ENCODE data around the gene ELMO1. TPM values are rescaled to one million over a fixed set of nuclear protein-coding genes. Genes with fewer than 3 reads are reported as not detected.

Gene ELMO1
- total RNA-seq, 1 experiment from 2014 or later, result not detected

DNA sequence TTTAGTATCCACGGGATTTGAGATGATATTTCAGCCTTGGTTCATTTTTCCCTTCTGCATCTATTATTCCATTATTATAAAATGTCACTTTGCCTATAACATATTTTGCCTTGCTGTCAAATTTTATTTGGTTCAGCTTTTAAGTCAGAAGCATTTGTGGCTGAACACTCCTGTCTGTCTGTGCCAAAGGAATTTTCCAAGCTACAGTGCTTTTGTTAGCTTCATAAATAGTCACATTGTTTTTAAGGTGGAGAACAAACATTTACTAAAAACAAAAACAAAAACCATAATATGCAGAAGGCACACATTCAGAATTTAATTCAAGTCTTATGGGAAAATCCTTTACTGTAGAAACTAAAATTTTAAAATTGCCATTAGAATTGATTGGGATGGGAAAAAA is 33.8 kb upstream of the ELMO1 start:
- DNase-seq (ENCODE audit: low read depth in 1 of 2, low spot score in 2 of 2), result no peak
- Histone ChIP-seq H3K4me3 (no peak overlapping the region), H3K27ac (no peak overlapping the region), H3K27me3 (replicated peaks) (no peaks in the 10 kb centered on the region; the same call in 1 of the 2 replicates), H3K4me1 (replicated peaks) (no peaks in the 10 kb centered on the region), H3K9me3 (replicated peaks) (no peaks in the 10 kb centered on the region), H3K36me3 (no peaks in the 10 kb centered on the region)

DNA sequence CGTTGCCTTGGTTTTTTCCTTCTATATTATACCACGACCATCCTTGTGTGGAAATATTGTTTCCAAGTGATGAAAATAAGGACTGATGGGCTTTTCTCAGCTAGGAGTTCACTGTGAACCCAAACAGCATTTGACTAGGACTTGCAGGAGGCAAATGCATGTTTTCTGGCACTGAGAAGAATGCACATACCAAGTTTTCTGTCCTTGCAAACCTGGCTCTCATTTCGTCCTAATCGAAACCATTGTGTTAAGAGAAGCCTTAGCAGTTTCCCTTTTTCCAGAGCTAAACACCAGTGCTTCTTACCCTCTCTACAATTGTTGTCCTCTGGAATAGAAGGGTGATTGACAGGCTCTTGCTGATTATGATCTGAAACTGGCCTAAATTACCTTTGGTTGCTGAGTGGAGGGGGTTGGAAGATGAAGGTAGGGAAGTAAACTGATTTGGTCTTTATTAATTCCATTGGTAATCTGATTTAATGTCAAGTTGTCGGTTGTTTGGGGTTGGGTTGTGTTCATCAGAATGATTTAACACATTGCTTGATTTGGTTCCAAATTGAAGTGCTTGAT is 33.1 kb upstream of the ELMO1 start:
- H3K27ac ChIP-seq, result no peak overlapping the region
- H3K4me1 ChIP-seq (replicated peaks), result no peaks in the 10 kb centered on the region
- DNase-seq (ENCODE audit: low read depth in 1 of 2, low spot score in 2 of 2), result no peak
- no peaks in the 10 kb centered on the region; the same call in 1 of the 2 replicates for H3K27me3 ChIP-seq (replicated peaks)
- H3K36me3 ChIP-seq, result no peaks in the 10 kb centered on the region
- no peaks in the 10 kb centered on the region for H3K9me3 ChIP-seq (replicated peaks)
- no peak overlapping the region for H3K4me3 ChIP-seq

DNA sequence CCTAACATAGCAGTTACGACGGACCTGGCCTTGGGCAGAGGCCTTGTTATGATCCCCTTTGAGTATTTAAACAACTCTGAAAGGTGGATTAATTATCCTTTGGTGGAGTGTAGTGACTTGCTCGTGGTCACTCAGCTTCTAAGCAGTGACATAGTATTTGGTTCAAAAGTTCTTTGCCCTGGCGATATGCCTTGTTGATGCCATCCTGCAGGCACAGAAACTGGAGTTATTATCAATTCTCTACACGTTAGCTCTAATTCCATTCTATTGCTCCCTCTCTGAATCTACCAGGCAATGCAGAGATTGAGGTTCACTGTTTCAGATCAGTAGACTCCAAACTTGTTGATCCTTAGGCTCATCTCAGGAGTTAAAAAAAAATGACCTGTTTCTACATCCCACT is 32.5 kb upstream of the ELMO1 start:
- no peak overlapping the region for H3K27ac ChIP-seq
- H3K36me3 ChIP-seq, result no peaks in the 10 kb centered on the region
- H3K4me1 ChIP-seq (replicated peaks), result no peaks in the 10 kb centered on the region
- DNase-seq (ENCODE audit: low read depth in 1 of 2, low spot score in 2 of 2), result no peak
- no peak overlapping the region for H3K4me3 ChIP-seq
- no peaks in the 10 kb centered on the region; the same call in 1 of the 2 replicates for H3K27me3 ChIP-seq (replicated peaks)
- no peaks in the 10 kb centered on the region for H3K9me3 ChIP-seq (replicated peaks)

DNA sequence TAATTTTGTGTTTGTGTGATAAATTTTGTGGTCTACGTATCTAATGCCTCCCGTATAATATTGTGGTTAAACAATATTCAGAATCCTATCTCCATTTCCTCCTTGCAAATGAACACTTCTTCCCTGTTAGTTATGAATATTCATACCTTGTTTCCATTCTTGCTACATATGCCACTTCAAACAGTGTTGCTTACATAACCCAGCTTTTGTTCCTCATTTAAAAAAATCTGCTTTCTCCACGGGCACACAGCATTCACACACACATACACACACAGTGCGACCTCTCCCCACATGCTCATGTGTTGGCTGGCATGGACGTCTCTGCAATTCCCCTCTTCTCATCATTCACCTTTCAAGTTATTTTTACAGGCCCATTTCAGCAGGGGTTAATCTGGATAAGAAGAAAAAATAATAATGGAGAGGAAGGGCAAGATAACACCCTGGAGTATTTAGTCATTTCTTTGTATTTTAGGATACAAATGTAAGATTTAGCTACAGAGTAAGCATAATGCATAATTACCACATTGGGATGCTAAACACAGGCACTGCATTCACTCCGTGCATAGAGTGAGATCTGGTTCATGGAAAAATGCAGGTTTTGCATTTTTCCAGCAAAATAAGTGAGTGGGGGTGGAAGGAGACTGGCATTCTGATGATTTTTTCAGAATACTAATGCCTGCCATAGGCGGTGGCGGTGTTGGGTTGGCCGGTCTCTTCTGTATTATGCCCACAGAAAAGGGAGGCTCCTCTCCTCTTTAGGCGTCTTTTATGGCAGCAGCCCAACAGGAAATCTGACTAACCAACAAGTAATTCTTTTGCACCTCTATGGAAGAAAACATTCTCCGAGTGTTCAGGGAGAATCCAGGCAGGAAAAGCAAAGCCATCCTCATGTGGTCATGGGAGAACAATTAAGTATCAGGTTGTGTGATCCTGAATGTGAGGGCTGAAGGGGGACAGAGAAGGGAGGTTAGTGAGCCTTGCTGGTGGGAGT is 31.7 kb upstream of the ELMO1 start:
- no peak for DNase-seq (ENCODE audit: low read depth in 1 of 2, low spot score in 2 of 2)
- Histone ChIP-seq H3K4me1 (replicated peaks) (no peaks in the 10 kb centered on the region), H3K9me3 (replicated peaks) (no peaks in the 10 kb centered on the region), H3K27me3 (replicated peaks) (no peaks in the 10 kb centered on the region; the same call in 1 of the 2 replicates), H3K4me3 (no peak overlapping the region), H3K36me3 (no peaks in the 10 kb centered on the region), H3K27ac (no peak overlapping the region)

DNA sequence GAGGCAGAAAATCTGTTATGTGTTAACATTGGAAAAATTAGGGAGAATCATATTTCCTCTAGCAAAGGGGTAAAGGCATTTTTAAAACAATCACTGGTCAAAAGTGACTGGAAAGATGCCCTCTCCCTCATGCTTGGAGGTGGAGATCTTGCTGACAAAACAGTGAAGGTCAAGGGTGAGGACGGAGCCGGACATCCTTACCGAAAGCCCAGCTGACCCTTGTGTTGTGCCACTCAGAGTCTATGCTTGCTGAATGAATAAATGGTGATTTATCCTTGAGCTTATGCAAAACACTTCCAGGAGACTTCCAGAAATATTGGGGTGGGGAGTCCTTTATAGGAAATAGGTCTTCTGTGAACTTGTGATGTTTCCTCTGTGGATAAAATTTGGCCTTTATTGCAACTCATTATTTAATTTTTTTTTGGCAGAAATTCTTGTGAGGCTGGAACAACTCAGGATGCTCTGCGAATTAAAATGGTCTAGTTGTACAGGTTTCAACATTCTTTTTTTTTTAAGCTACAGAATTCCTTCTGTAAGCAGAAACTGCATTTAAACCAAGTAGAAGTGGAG is 28.3 kb upstream of the ELMO1 start:
- DNase-seq (ENCODE audit: low read depth in 1 of 2, low spot score in 2 of 2), result no peak
- no peaks in the 10 kb centered on the region for H3K4me1 ChIP-seq (replicated peaks)
- no peaks in the 10 kb centered on the region for H3K9me3 ChIP-seq (replicated peaks)
- no peak overlapping the region for H3K27ac ChIP-seq
- H3K4me3 ChIP-seq, result no peak overlapping the region
- H3K27me3 ChIP-seq (replicated peaks), result peaks cover 3% of the 10 kb centered on the region; the same call in 1 of the 2 replicates
- H3K36me3 ChIP-seq, result no peaks in the 10 kb centered on the region

DNA sequence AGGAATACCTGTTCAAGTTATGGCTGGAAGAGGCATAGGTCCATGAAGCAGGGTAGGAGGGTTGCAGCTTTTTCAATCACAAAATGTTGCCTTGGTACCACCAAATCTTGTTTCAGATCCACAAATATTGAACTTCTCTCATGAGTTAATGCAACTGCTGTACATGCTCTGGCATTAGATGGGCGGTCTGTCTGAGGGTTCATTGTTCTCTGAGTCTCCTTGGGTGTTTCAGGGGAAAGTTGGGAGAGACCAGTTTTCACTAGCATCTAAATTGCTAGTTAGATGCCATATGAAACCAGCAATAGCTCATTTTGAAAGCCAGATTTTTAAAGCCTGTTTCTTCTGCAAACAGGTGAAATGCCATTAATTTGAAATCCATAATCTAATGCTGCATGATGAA is 27.8 kb upstream of the ELMO1 start:
- Histone ChIP-seq H3K27me3 (replicated peaks) (peaks cover 3% of the 10 kb centered on the region; the same call in 1 of the 2 replicates), H3K36me3 (no peaks in the 10 kb centered on the region), H3K4me1 (replicated peaks) (no peaks in the 10 kb centered on the region), H3K4me3 (no peak overlapping the region), H3K9me3 (replicated peaks) (no peaks in the 10 kb centered on the region), H3K27ac (no peak overlapping the region)
- DNase-seq (ENCODE audit: low read depth in 1 of 2, low spot score in 2 of 2), result no peak

DNA sequence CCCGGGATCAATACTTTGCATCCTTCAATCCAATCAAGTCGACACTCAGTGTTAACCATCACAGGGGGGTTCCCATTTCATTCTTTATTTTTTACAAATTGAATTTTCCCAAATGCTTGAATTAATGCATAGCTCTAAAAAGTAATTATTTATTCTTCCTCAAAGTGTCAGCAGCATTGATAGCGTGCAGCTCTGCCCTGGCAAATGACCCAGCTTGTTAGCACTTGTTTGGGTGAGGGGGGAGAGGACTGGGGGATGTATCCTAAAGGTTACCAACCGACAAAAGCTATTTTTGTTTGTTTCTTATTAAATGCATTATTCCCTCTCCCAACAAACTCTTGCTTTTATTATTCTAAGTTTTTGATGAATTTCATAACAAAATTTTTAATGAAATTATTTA is 27.0 kb upstream of the ELMO1 start:
- Histone ChIP-seq H3K4me3 (no peak overlapping the region), H3K27ac (no peak overlapping the region), H3K4me1 (replicated peaks) (no peaks in the 10 kb centered on the region), H3K36me3 (no peaks in the 10 kb centered on the region), H3K9me3 (replicated peaks) (no peaks in the 10 kb centered on the region), H3K27me3 (replicated peaks) (peaks cover 3% of the 10 kb centered on the region; the same call in 1 of the 2 replicates)
- no peak for DNase-seq (ENCODE audit: low read depth in 1 of 2, low spot score in 2 of 2)

DNA sequence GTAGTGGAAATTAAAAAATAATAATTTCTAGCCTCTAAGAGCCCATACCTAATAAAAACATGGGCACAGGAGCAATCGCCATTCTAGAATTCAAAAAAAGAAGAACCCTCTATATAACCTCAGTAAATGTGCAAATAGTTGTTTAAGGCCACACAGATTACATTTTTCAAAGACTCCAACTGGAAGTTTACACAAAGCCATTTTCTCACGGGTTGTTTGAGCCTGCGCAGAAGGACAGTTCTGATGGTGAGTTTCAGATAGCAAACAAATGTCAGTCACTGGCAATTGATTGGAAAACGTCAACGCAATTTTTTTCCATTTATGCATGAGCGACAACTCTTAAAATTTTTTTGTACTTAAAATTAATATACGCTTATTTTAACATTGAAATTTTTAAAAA is 23.0 kb upstream of the ELMO1 start:
- DNase-seq (ENCODE audit: low read depth in 1 of 2, low spot score in 2 of 2), result no peak
- no peaks in the 10 kb centered on the region for H3K36me3 ChIP-seq
- H3K4me3 ChIP-seq, result no peak overlapping the region
- no peaks in the 10 kb centered on the region for H3K4me1 ChIP-seq (replicated peaks)
- no peaks in the 10 kb centered on the region for H3K9me3 ChIP-seq (replicated peaks)
- H3K27ac ChIP-seq, result no peak overlapping the region
- 0 out of 2 replicates have a peak, but pooled peaks cover 3% of the 10 kb centered on the region for H3K27me3 ChIP-seq (replicated peaks)

DNA sequence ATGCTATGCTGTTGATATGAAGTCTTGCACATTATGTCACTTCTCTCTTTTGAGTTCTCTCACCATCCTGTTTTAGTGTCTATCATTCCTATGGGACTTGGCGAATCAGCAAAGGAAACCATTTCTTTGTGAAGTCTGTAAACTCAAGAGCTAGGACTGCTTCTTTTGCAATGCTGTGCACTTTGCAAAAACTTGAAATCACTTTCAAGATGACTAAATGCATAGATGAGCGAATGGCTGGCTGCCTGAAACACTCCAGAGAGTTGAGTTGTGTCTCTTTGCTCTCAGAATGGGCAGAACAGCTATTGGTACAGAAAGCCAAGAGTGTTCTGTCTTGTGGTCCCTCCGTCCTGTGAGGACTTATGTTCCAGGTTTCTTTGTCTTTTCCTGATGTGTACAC is 18.3 kb upstream of the ELMO1 start:
- Histone ChIP-seq H3K4me3 (no peak overlapping the region), H3K27ac (no peak overlapping the region), H3K4me1 (replicated peaks) (no peaks in the 10 kb centered on the region), H3K9me3 (replicated peaks) (no peaks in the 10 kb centered on the region), H3K27me3 (replicated peaks) (0 out of 2 replicates have a peak, but pooled peaks cover 2% of the 10 kb centered on the region), H3K36me3 (no peaks in the 10 kb centered on the region)
- no peak for DNase-seq (ENCODE audit: low read depth in 1 of 2, low spot score in 2 of 2)

DNA sequence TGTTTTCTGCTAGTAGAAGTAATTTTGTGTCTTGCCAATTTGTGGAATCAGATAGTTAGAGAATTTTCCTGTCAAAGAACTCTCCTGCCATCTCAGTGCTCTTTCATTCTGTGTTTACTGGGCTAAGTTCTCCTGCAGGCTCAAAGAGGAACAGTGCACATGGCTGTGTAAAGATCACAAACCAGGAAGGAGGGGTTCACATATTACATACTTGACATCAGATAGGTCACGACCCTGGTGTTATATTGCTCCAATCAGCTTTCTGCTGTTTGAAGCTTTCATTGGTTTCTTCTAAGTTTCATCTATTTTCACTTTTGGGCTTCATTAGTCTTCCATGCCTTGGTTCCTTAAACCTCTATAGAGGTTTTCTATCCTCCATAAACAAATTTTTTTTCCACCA is 13.5 kb upstream of the ELMO1 start:
- no peaks in the 10 kb centered on the region for H3K36me3 ChIP-seq
- H3K4me1 ChIP-seq (replicated peaks), result no peaks in the 10 kb centered on the region
- H3K27me3 ChIP-seq (replicated peaks), result 0 out of 2 replicates have a peak, but pooled peaks cover 2% of the 10 kb centered on the region
- no peak overlapping the region for H3K27ac ChIP-seq
- DNase-seq (ENCODE audit: low read depth in 1 of 2, low spot score in 2 of 2), result no peak
- no peak overlapping the region for H3K4me3 ChIP-seq
- H3K9me3 ChIP-seq (replicated peaks), result no peaks in the 10 kb centered on the region; the same call in 1 of the 2 replicates

DNA sequence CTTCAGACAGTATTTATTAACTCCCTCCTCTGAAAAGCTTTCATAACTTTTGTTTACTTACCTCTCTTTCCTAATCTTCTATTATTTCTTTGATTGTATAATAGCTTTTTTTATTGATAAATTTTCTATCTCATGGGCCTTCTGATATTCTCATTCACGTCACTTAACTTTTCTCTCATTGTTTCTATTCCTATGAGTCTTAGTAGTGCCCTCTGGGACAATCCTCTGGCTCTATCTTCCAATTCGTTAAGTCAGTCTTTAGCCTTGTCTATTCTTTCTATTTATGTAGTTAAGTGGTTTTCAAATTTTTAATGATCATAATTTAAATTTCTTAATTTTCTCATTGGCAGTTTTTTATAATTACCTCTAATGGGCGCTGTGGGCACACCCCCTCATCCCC is 6.4 kb upstream of the ELMO1 start:
- Histone ChIP-seq H3K4me1 (replicated peaks) (no peaks in the 10 kb centered on the region), H3K4me3 (no peak overlapping the region), H3K27me3 (replicated peaks) (peaks cover under 1% of the 10 kb centered on the region; the same call in 1 of the 2 replicates), H3K27ac (no peak overlapping the region), H3K9me3 (replicated peaks) (no peaks in the 10 kb centered on the region), H3K36me3 (no peaks in the 10 kb centered on the region)
- DNase-seq (ENCODE audit: low read depth in 1 of 2, low spot score in 2 of 2), result no peak

DNA sequence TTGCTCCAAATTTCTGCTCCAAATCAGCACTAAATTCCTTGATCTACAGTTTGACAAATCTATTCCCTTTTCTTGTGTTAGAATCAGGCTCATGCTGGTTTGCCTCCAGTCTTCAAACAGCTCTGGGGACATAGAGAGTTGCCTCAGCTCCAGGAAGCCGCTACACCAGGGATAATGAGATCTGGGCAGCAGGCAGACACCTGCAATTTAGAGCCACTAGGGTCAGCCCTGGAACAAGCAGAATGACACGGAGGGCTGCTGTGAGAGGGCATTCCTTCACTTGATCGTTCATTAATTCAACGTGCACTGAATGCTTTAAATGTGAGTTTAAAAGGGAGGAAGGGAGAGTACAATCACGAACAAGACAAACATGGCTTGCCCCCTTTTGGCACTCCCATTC is 3.7 kb upstream of the ELMO1 start:
- H3K27me3 ChIP-seq (replicated peaks), result peaks cover 25% of the 10 kb centered on the region
- no peak overlapping the region for H3K4me3 ChIP-seq
- H3K27ac ChIP-seq, result no peak overlapping the region
- DNase-seq (ENCODE audit: low read depth in 1 of 2, low spot score in 2 of 2), result no peak
- no peaks in the 10 kb centered on the region for H3K36me3 ChIP-seq
- H3K4me1 ChIP-seq (replicated peaks), result peaks cover 7% of the 10 kb centered on the region
- no peaks in the 10 kb centered on the region for H3K9me3 ChIP-seq (replicated peaks)

DNA sequence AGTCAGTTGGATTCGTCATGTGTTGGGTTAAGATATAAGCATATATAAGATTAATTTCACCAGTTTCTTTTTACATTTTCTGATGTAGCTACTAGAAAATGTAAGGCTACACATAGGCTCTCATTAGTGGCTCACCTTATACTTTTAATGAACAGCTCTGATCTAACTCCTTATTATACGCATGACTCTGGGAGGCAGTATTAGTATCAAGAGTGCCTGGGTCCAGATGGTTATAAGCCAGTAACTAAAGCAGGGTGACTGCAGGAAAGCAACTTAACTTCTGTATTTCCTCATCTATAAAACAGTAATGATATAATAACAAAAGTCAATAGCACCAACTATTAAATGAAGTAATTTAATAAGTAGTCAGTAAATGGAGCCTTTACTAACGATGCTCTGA is 1.4 kb upstream of the ELMO1 start:
- H3K27ac ChIP-seq, result no peak overlapping the region
- peaks cover 39% of the 10 kb centered on the region for H3K27me3 ChIP-seq (replicated peaks)

DNA sequence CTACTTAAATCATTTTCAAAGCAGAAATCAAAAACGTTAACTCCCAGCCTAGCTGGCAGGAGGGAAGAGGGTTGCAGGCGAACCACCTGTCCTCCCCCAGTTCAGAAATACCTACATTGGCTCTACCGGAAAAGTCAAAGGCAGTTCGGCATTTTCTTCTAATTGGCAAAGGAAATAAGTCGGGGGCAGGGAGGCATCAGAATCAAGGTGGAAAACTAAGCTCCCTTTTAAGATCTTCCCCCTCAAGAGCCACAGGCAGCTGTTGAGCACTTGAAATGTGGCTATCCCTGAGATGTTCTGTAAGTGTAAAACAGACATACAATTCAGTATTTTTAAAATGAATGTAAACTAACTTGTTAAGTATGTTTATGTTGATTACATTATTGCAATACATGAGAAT is 957 bp upstream of the ELMO1 start:
- H3K9me3 ChIP-seq (replicated peaks), result no peaks in the 10 kb centered on the region
- H3K27ac ChIP-seq, result no peak overlapping the region
- H3K4me3 ChIP-seq, result no peak overlapping the region
- peaks cover 7% of the 10 kb centered on the region for H3K4me1 ChIP-seq (replicated peaks)
- H3K27me3 ChIP-seq (replicated peaks), result peaks cover 42% of the 10 kb centered on the region
- DNase-seq (ENCODE audit: low read depth in 1 of 2, low spot score in 2 of 2), result no peak
- no peaks in the 10 kb centered on the region for H3K36me3 ChIP-seq

More for the DNA sequence above, 1.4 kb upstream of the ELMO1 start:
- H3K36me3 ChIP-seq, result no peaks in the 10 kb centered on the region
- H3K4me1 ChIP-seq (replicated peaks), result peaks cover 7% of the 10 kb centered on the region
- H3K9me3 ChIP-seq (replicated peaks), result no peaks in the 10 kb centered on the region
- H3K4me3 ChIP-seq, result no peak overlapping the region
- no peak for DNase-seq (ENCODE audit: low read depth in 1 of 2, low spot score in 2 of 2)
